ENCODE data around the gene NDUFAF4. TPM values are rescaled to one million over a fixed set of nuclear protein-coding genes. Genes with fewer than 3 reads are reported as not detected.

The NDUFAF4 gene
- total and polyA plus RNA-seq, 2 of the 13 experiments (the other 11 are each of a cell fraction or from before 2014, with no cell fraction given), result 41.3 to 59.7 TPM

- Histone ChIP-seq H2AFZ (ENCODE audit: low read length) (peak overlapping the region; percentile 95), H3K79me2 (ENCODE audit: insufficient read depth, low read length) (no peaks in the 10 kb centered on the region), H4K20me1 (ENCODE audit: insufficient read depth, low read length) (no peaks in the 10 kb centered on the region), H3K9ac (ENCODE audit: insufficient read depth, low read depth, low read length) (peak overlapping the region; percentile 72; the same call in 1 of the 2 replicates), H3K27me3 (ENCODE audit: control insufficient read depth in 1 of 2, insufficient read depth in 2 of 2, low read length in 2 of 2) (peaks cover 0 to 1% of the 10 kb centered on the region in 2 experiments; a peak in 2 of 5 replicates), H3K27ac (ENCODE audit: extremely low read length, insufficient read depth, low read length) (no peak overlapping the region), H3K4me2 (ENCODE audit: low read depth, low read length) (peak overlapping the region; percentile 82), H3K9me3 (ENCODE audit: low read length) (no peaks in the 10 kb centered on the region), H3K36me3 (replicated peaks in 1 of 2; ENCODE audit: control insufficient read depth in 1 of 2, insufficient read depth in 2 of 2, low read length in 2 of 2) (no peaks in the 10 kb centered on the region), H3K4me3 (replicated peaks in 1 of 3; ENCODE audit: insufficient read depth in 1 of 3, low read depth in 2 of 3, low read length in 3 of 3) (peak overlapping the region; percentile 57 to 77 (median 59); a peak in 5 of 6 replicates), H3K4me1 (ENCODE audit: insufficient read depth, low read length) (peaks cover 9% of the 10 kb centered on the region)
- no TSS peak for BruUV-seq (replicated peaks)
- no peak for ATAC-seq
- 66% methylated on average over 3 of the region's 3 CpGs for WGBS (ENCODE audit: low lambda C conversion rate)
- FAIRE-seq, result no peak
- intact Hi-C loops (cut with micrococcal nuclease; ENCODE audit: unreplicated experiment) (no loop called here), in situ Hi-C loops (cut with HindIII; ENCODE audit: extremely low pct_ligation_motif_present, low pct_unique_long_range_greater_than_20kb) (no loop called here)
- CTCF ChIA-PET (ENCODE audit: low intra/inter-chr PET ratio, low total read pairs), result no interaction called here
- POLR2A ChIA-PET, result no interaction called here
- TF ChIP-seq STAG1 (CRISPR knock-in tag; IDR thresholded peaks at IDR 0.05) (no peak), SIX1 (CRISPR knock-in tag; IDR thresholded peaks at IDR 0.05; ENCODE audit: borderline replicate concordance) (no peak), PAXIP1 (CRISPR knock-in tag; conservative IDR thresholded peaks at IDR 0.05) (no peak), NRL (CRISPR knock-in tag; IDR thresholded peaks at IDR 0.05; ENCODE audit: borderline replicate concordance) (no peak), CREM (IDR thresholded peaks at IDR 0.05) (no peak), CREM (CRISPR knock-in tag; IDR thresholded peaks at IDR 0.05) (no peak), HIC2 (CRISPR knock-in tag; IDR thresholded peaks at IDR 0.05; ENCODE audit: low read depth) (no peak)
- DNase-seq (ENCODE audit: low spot score), result no peak
Observed at GRCh38 chr6:96923400-96923799, 25.7 kb upstream of the NDUFAF4 start.

Measured in HepG2 (cell line).